DOHH2 (cell line): Measurements from ENCODE around the gene CRYAB.

Experiments
- H3F3A ChIP-seq: fragments of 200-600 bp; sonication (generic), shearing (Covaris generic); 2 replicates; pipeline ENCODE4 v1.6.0; 2016; ENCODE audit warnings: antibody characterized with exemption, mild to moderate bottlenecking; ENCODE audit not compliant: control insufficient read depth, insufficient read depth
- H3K27ac ChIP-seq: fragments of 200-600 bp; sonication (generic); 2 replicates; pipeline ENCODE4 v1.5.1; 2014; ENCODE audit warnings: low read depth, mild to moderate bottlenecking, low read length, moderate library complexity
- H3K27me3 ChIP-seq: fragments of 200-600 bp; sonication (generic); 2 replicates; pipeline ENCODE4 v1.6.1; 2014; ENCODE audit warnings: mild to moderate bottlenecking, low read length, mixed read lengths; ENCODE audit not compliant: control insufficient read depth
- H3K36me3 ChIP-seq: fragments of 200-600 bp; sonication (generic); 2 replicates; pipeline ENCODE4 v1.6.1; 2014; ENCODE audit warnings: mild to moderate bottlenecking, low read length, moderate library complexity, mixed read lengths; ENCODE audit not compliant: control insufficient read depth
- H3K4me1 ChIP-seq: fragments of 200-600 bp; sonication (generic); 2 replicates; pipeline ENCODE4 v1.6.1; 2014; ENCODE audit warnings: mild to moderate bottlenecking, low read length, mixed read lengths; ENCODE audit not compliant: control insufficient read depth
- H3K4me2 ChIP-seq: fragments of 200-600 bp; sonication (generic); 2 replicates; pipeline ENCODE4 v1.6.0; 2014; ENCODE audit warnings: mild to moderate bottlenecking, low read length, moderate library complexity
- H3K4me3 ChIP-seq: fragments of 200-600 bp; sonication (generic); 2 replicates; pipeline ENCODE4 v1.5.1; 2014; ENCODE audit warnings: mild to moderate bottlenecking, low read length, mixed read lengths
- H3K79me2 ChIP-seq: fragments of 200-600 bp; sonication (generic); 2 replicates; pipeline ENCODE4 v1.6.1; 2014; ENCODE audit warnings: mild to moderate bottlenecking, low read length, mixed read lengths; ENCODE audit not compliant: control insufficient read depth
- H3K9me2 ChIP-seq: fragments of 200-600 bp; sonication (generic); replicated peaks from 2 replicates; pipeline ENCODE4 v1.6.1; 2014; ENCODE audit warnings: mild to moderate bottlenecking, low read length, mixed read lengths; ENCODE audit not compliant: control insufficient read depth
- H3K9me3 ChIP-seq: fragments of 200-600 bp; sonication (generic); 2 replicates; pipeline ENCODE4 v1.6.1; 2014; ENCODE audit warnings: antibody characterized with exemption, low read length, mixed read lengths; ENCODE audit not compliant: control insufficient read depth, insufficient read depth
- H4K20me1 ChIP-seq: fragments of 200-600 bp; sonication (generic); 2 replicates; pipeline ENCODE4 v1.6.0; 2014; ENCODE audit warnings: low read depth, mild to moderate bottlenecking, antibody characterized with exemption, low read length, moderate library complexity; ENCODE audit not compliant: control insufficient read depth, insufficient read depth
- CTCF ChIP-seq: fragments of 200-600 bp; sonication (generic); IDR thresholded peaks from one replicate; pipeline ENCODE4 v1.5.1; 2014; ENCODE audit warnings: antibody characterized with exemption, mild to moderate bottlenecking, low read depth, low read length; ENCODE audit not compliant: poor library complexity, severe bottlenecking
- EZH2phosphoT487 ChIP-seq: fragments of 200-600 bp; sonication (generic); IDR thresholded peaks from 2 replicates; pipeline ENCODE4 v1.6.1; 2017; ENCODE audit warnings: borderline replicate concordance, mild to moderate bottlenecking, antibody characterized with exemption, low read length, moderate library complexity, mixed read lengths

The CRYAB gene

GRCh38 chr11:111932611-111932950 is 21.0 kb upstream of the CRYAB start:
- TF ChIP-seq CTCF (no peak), EZH2phosphoT487 (no peak)
- peaks cover 26% of the 10 kb centered on the region for H3K4me1 ChIP-seq
- no peak overlapping the region for H3K4me2 ChIP-seq
- no peaks in the 10 kb centered on the region for H3K9me2 ChIP-seq
- 0 out of 2 replicates have a peak, but pooled peaks cover 2% of the 10 kb centered on the region for H3F3A ChIP-seq
- H4K20me1 ChIP-seq = no peaks in the 10 kb centered on the region
- no peak overlapping the region for H3K4me3 ChIP-seq
- no peaks in the 10 kb centered on the region for H3K79me2 ChIP-seq
- H3K27ac ChIP-seq = no peak overlapping the region
- no peaks in the 10 kb centered on the region for H3K36me3 ChIP-seq
- H3K9me3 ChIP-seq = no peaks in the 10 kb centered on the region
- H3K27me3 ChIP-seq = peaks cover 5% of the 10 kb centered on the region

GRCh38 chr11:111930472-111930871 is 18.9 kb upstream of the CRYAB start:
- no peaks in the 10 kb centered on the region for H3K9me2 ChIP-seq
- H3K9me3 ChIP-seq = no peaks in the 10 kb centered on the region
- peaks cover 19% of the 10 kb centered on the region for H3K4me1 ChIP-seq
- 0 out of 2 replicates have a peak, but pooled peaks cover 2% of the 10 kb centered on the region for H3F3A ChIP-seq
- no peak overlapping the region for H3K27ac ChIP-seq
- no peaks in the 10 kb centered on the region for H3K79me2 ChIP-seq
- H3K4me3 ChIP-seq = no peak overlapping the region
- no peak overlapping the region for H3K4me2 ChIP-seq
- no peak for TF ChIP-seq CTCF
- TF ChIP-seq EZH2phosphoT487 = no peak
- H3K27me3 ChIP-seq = no peaks in the 10 kb centered on the region
- H3K36me3 ChIP-seq = no peaks in the 10 kb centered on the region
- no peaks in the 10 kb centered on the region for H4K20me1 ChIP-seq

- peak overlapping the region; percentile 60 for H3K27ac ChIP-seq
- H3F3A ChIP-seq = 0 out of 2 replicates have a peak, but pooled peaks cover 2% of the 10 kb centered on the region
- H3K9me2 ChIP-seq = no peaks in the 10 kb centered on the region
- H4K20me1 ChIP-seq = no peaks in the 10 kb centered on the region
- no peak for TF ChIP-seq EZH2phosphoT487
- TF ChIP-seq CTCF = no peak
- no peaks in the 10 kb centered on the region for H3K36me3 ChIP-seq
- peaks cover 15% of the 10 kb centered on the region for H3K4me1 ChIP-seq
- peak overlapping the region; percentile 83 for H3K4me3 ChIP-seq
- no peaks in the 10 kb centered on the region for H3K79me2 ChIP-seq
- no peaks in the 10 kb centered on the region; the same call in 1 of the 2 replicates for H3K27me3 ChIP-seq
- no peaks in the 10 kb centered on the region for H3K9me3 ChIP-seq
- peak overlapping the region; percentile 99 for H3K4me2 ChIP-seq
Observed at GRCh38 chr11:111926505-111927391, 15.2 kb upstream of the CRYAB start.
